ENCODE measurements around the gene TIPIN. TPM values are rescaled to one million over a fixed set of nuclear protein-coding genes. Genes with fewer than 3 reads are reported as not detected.

Gene TIPIN
- total and polyA plus RNA-seq, 12 donors, result 2.4 to 5.4 (median 3.4) TPM

DNA sequence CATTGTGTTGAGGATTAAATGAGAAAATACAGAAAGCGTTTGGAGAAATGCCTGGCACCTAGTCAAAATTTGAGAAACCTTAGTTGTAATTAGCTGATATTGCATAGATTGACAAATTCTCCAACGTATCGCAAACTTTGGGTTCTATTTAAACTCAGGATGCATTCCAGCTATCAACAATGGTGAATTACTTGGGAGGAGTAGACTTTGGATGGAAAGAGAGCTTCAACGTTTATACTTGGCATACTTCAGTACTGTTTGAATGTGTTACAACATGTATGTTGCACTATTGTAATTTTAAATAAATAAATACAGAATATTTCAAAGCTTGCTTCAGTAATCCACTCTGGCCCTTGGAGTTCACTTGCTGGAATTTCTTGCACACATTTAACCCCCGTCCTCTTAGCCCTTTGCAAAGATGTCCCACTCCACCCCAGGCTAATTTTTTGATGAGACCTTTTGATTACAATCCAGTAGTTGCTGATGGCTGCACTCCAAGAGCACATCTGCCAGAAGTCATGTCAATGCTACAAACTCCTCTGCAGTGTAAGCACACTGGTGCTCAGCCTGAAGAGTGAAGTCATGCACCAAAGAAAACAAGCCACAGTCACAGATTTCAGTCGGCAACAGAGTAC, 67.8 kb downstream of the TIPIN start:
- TF ChIP-seq, protein P1, sequence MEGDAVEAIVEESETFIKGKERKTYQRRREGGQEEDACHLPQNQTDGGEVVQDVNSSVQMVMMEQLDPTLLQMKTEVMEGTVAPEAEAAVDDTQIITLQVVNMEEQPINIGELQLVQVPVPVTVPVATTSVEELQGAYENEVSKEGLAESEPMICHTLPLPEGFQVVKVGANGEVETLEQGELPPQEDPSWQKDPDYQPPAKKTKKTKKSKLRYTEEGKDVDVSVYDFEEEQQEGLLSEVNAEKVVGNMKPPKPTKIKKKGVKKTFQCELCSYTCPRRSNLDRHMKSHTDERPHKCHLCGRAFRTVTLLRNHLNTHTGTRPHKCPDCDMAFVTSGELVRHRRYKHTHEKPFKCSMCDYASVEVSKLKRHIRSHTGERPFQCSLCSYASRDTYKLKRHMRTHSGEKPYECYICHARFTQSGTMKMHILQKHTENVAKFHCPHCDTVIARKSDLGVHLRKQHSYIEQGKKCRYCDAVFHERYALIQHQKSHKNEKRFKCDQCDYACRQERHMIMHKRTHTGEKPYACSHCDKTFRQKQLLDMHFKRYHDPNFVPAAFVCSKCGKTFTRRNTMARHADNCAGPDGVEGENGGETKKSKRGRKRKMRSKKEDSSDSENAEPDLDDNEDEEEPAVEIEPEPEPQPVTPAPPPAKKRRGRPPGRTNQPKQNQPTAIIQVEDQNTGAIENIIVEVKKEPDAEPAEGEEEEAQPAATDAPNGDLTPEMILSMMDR (IDR thresholded peaks at IDR 0.05), result no peak
- Histone ChIP-seq H3K27ac (no peak overlapping the region), H3K9me3 (no peaks in the 10 kb centered on the region), H3K36me3 (no peaks in the 10 kb centered on the region), H3K4me3 (no peak overlapping the region), H3K4me1 (peaks cover 0 to 18% (median 10%) of the 10 kb centered on the region in 9 donors), H3K27me3 (no peaks in the 10 kb centered on the region)
- intact Hi-C loops (cut with DNase I), result loop anchor here (5.0 to 10.0 kb wide), 10 partner anchors 164 to 654 kb away; no protein-coding TSS in a partner anchor
- DNase-seq (no peak), ATAC-seq (no peak)
- WGBS, 2 donors, result 70 to 76% methylated on average over 6 of the region's 6 CpGs

DNA sequence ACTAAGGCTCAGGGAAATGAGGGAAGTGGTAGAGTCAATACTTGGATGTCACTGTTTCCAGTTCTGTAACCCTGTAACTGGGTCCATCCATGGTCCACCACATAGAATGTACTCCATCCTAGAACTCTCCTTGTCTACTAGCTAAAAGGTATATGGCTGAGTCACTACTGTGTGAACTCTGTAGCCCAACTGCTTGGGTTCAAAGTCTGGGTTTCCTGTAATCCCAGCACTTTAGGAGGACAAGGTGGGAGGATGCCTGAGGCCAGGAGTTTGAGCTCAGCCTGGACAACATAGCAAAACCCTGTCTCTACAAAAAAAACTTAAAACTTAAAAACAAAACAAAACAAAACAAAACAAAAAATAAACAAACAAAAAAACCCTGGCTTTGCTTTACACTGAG, 68.4 kb downstream of the TIPIN start:
- no peak overlapping the region for H3K27ac ChIP-seq
- H3K27me3 ChIP-seq, result no peaks in the 10 kb centered on the region
- ATAC-seq (no peak), DNase-seq (no peak)
- no peaks in the 10 kb centered on the region for H3K36me3 ChIP-seq
- TF ChIP-seq, protein P1 (IDR thresholded peaks at IDR 0.05), result no peak
- no peak overlapping the region for H3K4me3 ChIP-seq
- intact Hi-C loops (cut with DNase I), result loop anchor here (5.0 to 10.0 kb wide), 10 partner anchors 163 to 653 kb away; no protein-coding TSS in a partner anchor
- H3K9me3 ChIP-seq, result no peaks in the 10 kb centered on the region
- H3K4me1 ChIP-seq, result peaks cover 0 to 18% (median 10%) of the 10 kb centered on the region in 9 donors

DNA sequence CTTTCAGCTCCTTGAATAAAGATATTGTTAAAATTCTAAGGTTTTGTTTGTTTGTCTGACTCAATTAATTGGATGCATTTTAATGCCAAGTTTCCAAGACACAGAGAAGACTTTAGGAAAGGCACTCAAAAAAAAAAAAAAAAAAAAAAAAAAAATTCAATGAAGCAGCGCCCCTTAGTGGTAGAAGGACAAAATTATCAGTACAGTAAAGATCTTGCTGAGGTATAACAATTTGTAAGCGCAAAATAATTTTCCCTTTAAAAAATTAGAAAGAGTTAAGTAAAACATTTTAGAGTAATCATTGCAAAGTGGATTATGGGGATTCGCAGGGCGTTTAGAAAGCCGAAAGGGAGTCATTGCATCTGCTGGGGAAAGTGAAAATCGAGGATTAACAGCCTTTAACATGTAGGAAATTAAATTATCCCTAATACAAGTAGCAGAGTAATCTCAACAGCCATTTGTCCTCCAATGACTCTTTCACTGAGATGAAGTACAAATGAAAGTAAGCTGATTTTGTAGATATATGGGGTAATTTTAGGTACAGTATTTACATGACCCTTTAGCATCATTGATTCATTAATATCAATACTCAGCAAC, 68.9 kb downstream of the TIPIN start:
- Histone ChIP-seq H3K27ac (no peak overlapping the region), H3K9me3 (no peaks in the 10 kb centered on the region), H3K36me3 (no peaks in the 10 kb centered on the region), H3K4me3 (no peak overlapping the region), H3K4me1 (peaks cover 0 to 13% (median 5%) of the 10 kb centered on the region in 9 donors), H3K27me3 (no peaks in the 10 kb centered on the region)
- 11 to 12% methylated on average over 6 of the region's 6 CpGs for WGBS, 2 donors
- DNase-seq, result no peak
- ATAC-seq, result no peak
- TF ChIP-seq, protein P1 (IDR thresholded peaks at IDR 0.05), result peak; percentile 44 to 75 (median 66)
- intact Hi-C loops (cut with DNase I), result loop anchor here (5.0 to 10.0 kb wide), 10 partner anchors 163 to 653 kb away; no protein-coding TSS in a partner anchor

Other genes starting within 250 kb of the TIPIN start
- gene MEGF11, start 102.9 kb downstream of the TIPIN start, total RNA-seq, result not detected
- under 1 TPM in 1 of 2 donors, not detected in 1; 0.03 TPM for gene MEGF11, start 102.9 kb downstream of the TIPIN start, polyA plus RNA-seq
- gene DIS3L, start 63.1 kb downstream of the TIPIN start, total RNA-seq, result 10 to 100 TPM; 30.3 to 49.6 (median 39.5) TPM
- gene DIS3L, start 63.1 kb downstream of the TIPIN start, polyA plus RNA-seq, result 10 to 100 TPM; 10.6 to 13.6 TPM
- 10 to 100 TPM; 30.9 to 61.3 (median 44.7) TPM for gene MAP2K1, start 30.2 kb upstream of the TIPIN start, total RNA-seq
- 100 to 1,000 TPM in 1 of 2 donors, 1 to 10 TPM in 1; 7.5 to 106 TPM for gene MAP2K1, start 30.2 kb upstream of the TIPIN start, polyA plus RNA-seq
- 10 to 100 TPM; 28.5 to 41.6 (median 33.9) TPM for gene SNAPC5, start 141.1 kb upstream of the TIPIN start, total RNA-seq
- 10 to 100 TPM; 32.8 to 48.8 TPM for gene SNAPC5, start 141.1 kb upstream of the TIPIN start, polyA plus RNA-seq
- 1,000 to 10,000 TPM; 1,152 to 1,492 (median 1,276) TPM for gene RPL4, start 148.2 kb upstream of the TIPIN start, total RNA-seq
- gene RPL4, start 148.2 kb upstream of the TIPIN start, polyA plus RNA-seq, result 1,000 to 10,000 TPM; 2,017 to 3,057 TPM
- gene ZWILCH, start 148.6 kb upstream of the TIPIN start, total RNA-seq, result 1 to 10 TPM; 1.6 to 6.6 (median 2.3) TPM
- gene ZWILCH, start 148.6 kb upstream of the TIPIN start, polyA plus RNA-seq, result 1 to 10 TPM; 1.5 to 2.9 TPM
- gene LCTL, start 209.3 kb upstream of the TIPIN start, total RNA-seq, result under 1 TPM in 1 of 10 donors, not detected in 9; 0.16 TPM
- gene LCTL, start 209.3 kb upstream of the TIPIN start, polyA plus RNA-seq, result not detected